OCI-LY1 (cell line): ENCODE data around the gene PREX1.

ENCODE experiments used
- H2AFZ ChIP-seq: fragments of 200-600 bp; sonication (generic), shearing (Covaris generic); 2 replicates; pipeline ENCODE4 v1.6.0; 2014; ENCODE audit warnings: antibody characterized with exemption, mild to moderate bottlenecking, low read length
- H3F3A ChIP-seq: fragments of 200-600 bp; sonication (generic), shearing (Covaris generic); 2 replicates; pipeline ENCODE4 v1.6.0; 2014; ENCODE audit warnings: mild to moderate bottlenecking, antibody characterized with exemption, low read length, moderate library complexity; ENCODE audit not compliant: insufficient read depth
- H3K27ac ChIP-seq: fragments of 200-600 bp; sonication (generic); 2 replicates; pipeline ENCODE4 v1.5.1; 2014; ENCODE audit warnings: low read length, mixed run types, mild to moderate bottlenecking, low read depth; ENCODE audit not compliant: poor library complexity, severe bottlenecking
- H3K27me3 ChIP-seq: fragments of 200-600 bp; sonication (generic); 2 replicates; pipeline ENCODE4 v1.6.0; 2014; ENCODE audit warnings: antibody characterized with exemption, mild to moderate bottlenecking, low read length, moderate library complexity; ENCODE audit not compliant: insufficient read depth
- H3K36me3 ChIP-seq: fragments of 200-600 bp; sonication (generic); 2 replicates; pipeline ENCODE4 v1.6.1; 2014; ENCODE audit warnings: mild to moderate bottlenecking, antibody characterized with exemption, low read length, moderate library complexity, mixed read lengths; ENCODE audit not compliant: insufficient read depth
- H3K4me1 ChIP-seq: fragments of 200-600 bp; sonication (generic); 2 replicates; pipeline ENCODE4 v1.5.1; 2014; ENCODE audit warnings: mild to moderate bottlenecking, low read length, moderate library complexity; ENCODE audit not compliant: insufficient read depth, severe bottlenecking
- H3K4me2 ChIP-seq: fragments of 200-600 bp; sonication (generic), shearing (Covaris generic); 2 replicates; pipeline ENCODE4 v1.6.1; 2014; ENCODE audit warnings: low read length
- H3K4me3 ChIP-seq: fragments of 200-600 bp; sonication (generic); 2 replicates; pipeline ENCODE4 v1.5.1; 2014; ENCODE audit warnings: low read length, low read depth, mild to moderate bottlenecking, mixed read lengths; ENCODE audit not compliant: poor library complexity, severe bottlenecking
- H3K79me2 ChIP-seq: fragments of 200-600 bp; shearing (Covaris generic); 2 replicates; pipeline ENCODE4 v1.6.1; 2016; ENCODE audit warnings: mixed run types, low read length, mixed read lengths; ENCODE audit not compliant: insufficient read depth
- H3K9ac ChIP-seq: fragments of 200-600 bp; sonication (generic), shearing (Covaris generic); 2 replicates; pipeline ENCODE4 v1.6.1; 2014; ENCODE audit warnings: mild to moderate bottlenecking, low read length, mixed read lengths
- H3K9me2 ChIP-seq: fragments of 200-600 bp; sonication (generic), shearing (Covaris generic); 2 replicates; pipeline ENCODE4 v1.6.1; 2014; ENCODE audit warnings: low read depth, mild to moderate bottlenecking, low read length, mixed read lengths
- H3K9me3 ChIP-seq: fragments of 200-600 bp; shearing (Covaris generic); 2 replicates; pipeline ENCODE4 v1.6.1; 2014; ENCODE audit warnings: low read length, mixed read lengths
- H4K20me1 ChIP-seq: fragments of 200-600 bp; sonication (generic), shearing (Covaris generic); 2 replicates; pipeline ENCODE4 v1.6.0; 2016; ENCODE audit warnings: mild to moderate bottlenecking, low read length; ENCODE audit not compliant: insufficient read depth
- EZH2 ChIP-seq: fragments of 200-600 bp; sonication (generic), shearing (Covaris generic); IDR thresholded peaks from 2 replicates; pipeline ENCODE4 v1.8.0; 2017; ENCODE audit warnings: borderline replicate concordance, mixed run types, mild to moderate bottlenecking, antibody characterized with exemption, low read length, moderate library complexity, mixed read lengths
- TF ChIP-seq, protein P1 (sequence below): fragments of 200-600 bp; sonication (generic), shearing (Covaris generic); IDR thresholded peaks from 2 replicates; pipeline ENCODE4 v1.5.1; 2017; ENCODE audit warnings: mild to moderate bottlenecking, antibody characterized with exemption, low read length, moderate library complexity, mixed read lengths

The PREX1 gene

DNA sequence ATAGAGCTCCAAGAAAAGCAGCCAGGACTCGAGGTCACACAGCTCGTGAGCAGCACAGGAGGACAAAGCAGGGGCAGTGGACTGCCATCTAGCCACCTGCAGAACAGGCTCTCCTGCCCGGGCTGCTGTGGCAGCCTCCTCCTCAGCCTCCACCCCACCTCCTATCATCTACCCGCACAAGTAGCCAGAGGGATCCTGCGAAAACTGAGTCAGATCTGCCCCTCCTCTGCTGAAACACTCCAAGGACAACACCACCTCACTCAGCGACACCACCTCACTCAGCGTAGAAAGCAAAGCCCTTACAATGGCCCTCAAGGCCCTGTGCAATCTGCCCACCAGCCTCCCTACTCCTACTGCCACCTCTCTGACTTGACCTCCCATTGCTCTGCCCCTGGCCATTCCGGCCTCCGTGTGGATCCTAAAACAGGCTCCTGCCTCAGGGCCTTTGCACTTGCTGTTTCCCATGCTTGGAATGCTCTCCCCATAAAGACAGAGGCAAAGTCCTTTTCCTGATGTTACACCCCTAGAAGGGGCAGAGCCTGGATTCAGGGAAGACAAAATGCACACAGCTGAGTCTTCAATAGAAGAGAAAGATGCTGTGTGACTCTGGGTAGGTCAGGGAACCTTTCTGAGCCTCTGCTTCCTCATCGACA is 19.3 kb downstream of the PREX1 start:
- Histone ChIP-seq H3K27me3 (0 out of 2 replicates have a peak, but pooled peaks cover 11% of the 10 kb centered on the region), H3K9ac (no peak overlapping the region), H3K79me2 (no peaks in the 10 kb centered on the region), H3K4me3 (no peak overlapping the region), H2AFZ (no peak overlapping the region), H3K4me2 (no peak overlapping the region), H3K27ac (no peak overlapping the region), H3F3A (no peaks in the 10 kb centered on the region), H3K4me1 (no peaks in the 10 kb centered on the region), H3K9me2 (no peaks in the 10 kb centered on the region), H3K9me3 (no peaks in the 10 kb centered on the region), H3K36me3 (no peaks in the 10 kb centered on the region), H4K20me1 (no peaks in the 10 kb centered on the region)
- no peak for TF ChIP-seq EZH2
- TF ChIP-seq, protein P1, sequence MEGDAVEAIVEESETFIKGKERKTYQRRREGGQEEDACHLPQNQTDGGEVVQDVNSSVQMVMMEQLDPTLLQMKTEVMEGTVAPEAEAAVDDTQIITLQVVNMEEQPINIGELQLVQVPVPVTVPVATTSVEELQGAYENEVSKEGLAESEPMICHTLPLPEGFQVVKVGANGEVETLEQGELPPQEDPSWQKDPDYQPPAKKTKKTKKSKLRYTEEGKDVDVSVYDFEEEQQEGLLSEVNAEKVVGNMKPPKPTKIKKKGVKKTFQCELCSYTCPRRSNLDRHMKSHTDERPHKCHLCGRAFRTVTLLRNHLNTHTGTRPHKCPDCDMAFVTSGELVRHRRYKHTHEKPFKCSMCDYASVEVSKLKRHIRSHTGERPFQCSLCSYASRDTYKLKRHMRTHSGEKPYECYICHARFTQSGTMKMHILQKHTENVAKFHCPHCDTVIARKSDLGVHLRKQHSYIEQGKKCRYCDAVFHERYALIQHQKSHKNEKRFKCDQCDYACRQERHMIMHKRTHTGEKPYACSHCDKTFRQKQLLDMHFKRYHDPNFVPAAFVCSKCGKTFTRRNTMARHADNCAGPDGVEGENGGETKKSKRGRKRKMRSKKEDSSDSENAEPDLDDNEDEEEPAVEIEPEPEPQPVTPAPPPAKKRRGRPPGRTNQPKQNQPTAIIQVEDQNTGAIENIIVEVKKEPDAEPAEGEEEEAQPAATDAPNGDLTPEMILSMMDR: no peak

DNA sequence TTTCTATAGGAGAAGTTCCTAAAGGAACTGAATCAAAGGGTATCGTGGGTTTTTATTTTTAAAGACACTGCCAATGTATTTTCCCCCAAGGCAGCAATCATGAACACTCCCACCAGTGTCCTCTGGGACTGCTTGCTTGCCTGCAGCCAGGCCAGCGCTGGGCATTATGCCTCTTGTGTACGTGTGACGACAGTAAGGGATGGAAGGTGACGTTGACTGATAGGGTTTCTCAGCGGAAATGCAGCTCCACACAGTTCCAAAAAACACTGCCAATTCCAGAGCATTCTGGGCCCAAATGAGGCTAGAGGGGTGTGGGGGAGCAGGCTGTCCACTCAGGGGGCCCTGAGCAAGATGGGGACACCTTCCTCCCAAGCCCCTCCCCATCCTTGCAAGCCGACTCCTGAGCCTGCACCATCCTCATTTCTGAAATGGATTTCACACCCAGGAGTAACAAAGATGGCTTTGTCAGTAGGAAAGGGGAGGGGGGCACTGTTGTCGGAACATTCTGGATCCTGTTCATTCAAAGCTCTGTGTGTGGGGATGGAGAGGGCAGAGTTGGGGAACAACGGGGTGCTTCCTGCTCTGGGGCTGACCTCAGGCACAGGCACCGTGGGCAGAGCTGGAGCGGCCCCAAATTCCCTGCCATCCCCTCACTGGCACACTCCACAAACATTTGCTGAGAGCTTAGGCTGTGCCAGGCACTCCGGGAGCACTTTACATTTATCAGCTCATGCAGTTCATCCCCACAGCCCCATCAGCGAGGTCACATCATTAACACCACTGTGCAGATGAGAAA is 20.0 kb downstream of the PREX1 start:
- Histone ChIP-seq H2AFZ (no peak overlapping the region), H3K36me3 (no peaks in the 10 kb centered on the region), H3K4me1 (no peaks in the 10 kb centered on the region), H3K9me2 (no peaks in the 10 kb centered on the region), H3K9ac (no peak overlapping the region), H4K20me1 (no peaks in the 10 kb centered on the region), H3K27ac (no peak overlapping the region), H3K4me3 (no peak overlapping the region), H3K4me2 (no peak overlapping the region), H3K79me2 (no peaks in the 10 kb centered on the region), H3K27me3 (0 out of 2 replicates have a peak, but pooled peaks cover 11% of the 10 kb centered on the region), H3K9me3 (no peaks in the 10 kb centered on the region), H3F3A (no peaks in the 10 kb centered on the region)
- TF ChIP-seq, protein P1: no peak
- no peak for TF ChIP-seq EZH2

DNA sequence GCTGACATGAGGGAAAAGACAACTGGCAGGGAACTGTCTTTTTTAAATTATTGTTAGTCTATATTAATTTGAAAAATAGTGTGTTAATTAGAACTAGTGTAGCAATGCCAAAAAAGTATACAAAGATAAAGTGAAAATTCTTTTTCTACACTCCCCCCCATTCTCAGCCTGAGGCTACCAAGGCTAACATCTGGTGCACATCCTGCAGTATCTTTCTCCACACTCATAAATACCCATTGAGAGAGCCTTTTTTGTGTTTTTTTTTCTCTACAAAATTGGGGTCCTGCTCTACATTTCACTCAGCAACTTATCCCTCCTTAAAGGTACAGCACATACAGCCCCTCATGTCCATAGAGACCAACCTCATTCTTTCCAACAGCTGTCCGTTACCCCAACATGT is 20.7 kb downstream of the PREX1 start:
- 0 out of 2 replicates have a peak, but pooled peaks cover 11% of the 10 kb centered on the region for H3K27me3 ChIP-seq
- H3K4me3 ChIP-seq: no peak overlapping the region
- H4K20me1 ChIP-seq: no peaks in the 10 kb centered on the region
- H3K9me2 ChIP-seq: no peaks in the 10 kb centered on the region
- H3K79me2 ChIP-seq: no peaks in the 10 kb centered on the region
- no peak overlapping the region for H3K27ac ChIP-seq
- no peaks in the 10 kb centered on the region for H3K36me3 ChIP-seq
- H2AFZ ChIP-seq: no peak overlapping the region
- H3K9ac ChIP-seq: no peak overlapping the region
- H3K4me1 ChIP-seq: no peaks in the 10 kb centered on the region
- H3K4me2 ChIP-seq: no peak overlapping the region
- TF ChIP-seq EZH2: no peak
- TF ChIP-seq, protein P1: no peak
- no peaks in the 10 kb centered on the region for H3F3A ChIP-seq
- no peaks in the 10 kb centered on the region for H3K9me3 ChIP-seq
